DND-41 (cell line): ENCODE results near the gene IGFBP4.

Source experiments
- CTCF ChIP-seq: IDR thresholded peaks from 2 replicates; pipeline ENCODE4 v1.5.1; 2012; ENCODE audit warnings: borderline replicate concordance, low read length, moderate library complexity, mild to moderate bottlenecking; ENCODE audit not compliant: poor library complexity, severe bottlenecking; ENCODE audit errors: extremely low read depth
- EZH2 ChIP-seq: IDR thresholded peaks from 3 replicates; pipeline ENCODE4 v1.6.1; 2012; ENCODE audit warnings: borderline replicate concordance, low read depth, mild to moderate bottlenecking, moderate library complexity, low read length, inconsistent platforms; ENCODE audit not compliant: severe bottlenecking

GRCh38 chr17:40407460-40407859 is 35.8 kb upstream of the IGFBP4 start:
- TF ChIP-seq CTCF (no peak), EZH2 (no peak)
